Ovary (tissue), 3 donors: ENCODE results near the gene TP53BP2.

Source experiments
- CTCF ChIP-seq, 3 donors: fragments of 450-650 bp in 2 of 3; fragments of 200-600 bp in 1 of 3; IDR thresholded peaks; one replicate each; pipeline versions ENCODE4 v1.5.1 to v1.8.0; 2016 to 2022; ENCODE audit warnings: antibody characterized with exemption in 3 of 3, mild to moderate bottlenecking in 1 of 3
- EP300 ChIP-seq: sonication (generic); formaldehyde crosslinking; IDR thresholded peaks from one replicate; pipeline ENCODE4 v1.6.1; 2017; ENCODE audit warnings: antibody characterized with exemption
- POLR2A ChIP-seq: fragments of 450-650 bp; IDR thresholded peaks from one replicate; pipeline ENCODE4 v1.6.1; 2017; ENCODE audit warnings: antibody characterized with exemption, mild to moderate bottlenecking, moderate library complexity
- donor health status: DM: no; HTN: no; CAD: no.

- TF ChIP-seq CTCF (IDR thresholded peaks at IDR 0.05) (no peak), POLR2A (no peak), EP300 (no peak)
These were observed 30.5 kb downstream of the TP53BP2 start for GRCh38 chr1:223815020-223815853.
